GM18861 (cell line): ENCODE results near the gene LANCL1.

Source experiments
- ATAC-seq: cut with Tn5 transposase; IDR thresholded peaks from one replicate; pipeline ENCODE4 v1.9.1; 2021; ENCODE audit not compliant: unreplicated experiment

LANCL1 gene, protein sequence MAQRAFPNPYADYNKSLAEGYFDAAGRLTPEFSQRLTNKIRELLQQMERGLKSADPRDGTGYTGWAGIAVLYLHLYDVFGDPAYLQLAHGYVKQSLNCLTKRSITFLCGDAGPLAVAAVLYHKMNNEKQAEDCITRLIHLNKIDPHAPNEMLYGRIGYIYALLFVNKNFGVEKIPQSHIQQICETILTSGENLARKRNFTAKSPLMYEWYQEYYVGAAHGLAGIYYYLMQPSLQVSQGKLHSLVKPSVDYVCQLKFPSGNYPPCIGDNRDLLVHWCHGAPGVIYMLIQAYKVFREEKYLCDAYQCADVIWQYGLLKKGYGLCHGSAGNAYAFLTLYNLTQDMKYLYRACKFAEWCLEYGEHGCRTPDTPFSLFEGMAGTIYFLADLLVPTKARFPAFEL

DNA sequence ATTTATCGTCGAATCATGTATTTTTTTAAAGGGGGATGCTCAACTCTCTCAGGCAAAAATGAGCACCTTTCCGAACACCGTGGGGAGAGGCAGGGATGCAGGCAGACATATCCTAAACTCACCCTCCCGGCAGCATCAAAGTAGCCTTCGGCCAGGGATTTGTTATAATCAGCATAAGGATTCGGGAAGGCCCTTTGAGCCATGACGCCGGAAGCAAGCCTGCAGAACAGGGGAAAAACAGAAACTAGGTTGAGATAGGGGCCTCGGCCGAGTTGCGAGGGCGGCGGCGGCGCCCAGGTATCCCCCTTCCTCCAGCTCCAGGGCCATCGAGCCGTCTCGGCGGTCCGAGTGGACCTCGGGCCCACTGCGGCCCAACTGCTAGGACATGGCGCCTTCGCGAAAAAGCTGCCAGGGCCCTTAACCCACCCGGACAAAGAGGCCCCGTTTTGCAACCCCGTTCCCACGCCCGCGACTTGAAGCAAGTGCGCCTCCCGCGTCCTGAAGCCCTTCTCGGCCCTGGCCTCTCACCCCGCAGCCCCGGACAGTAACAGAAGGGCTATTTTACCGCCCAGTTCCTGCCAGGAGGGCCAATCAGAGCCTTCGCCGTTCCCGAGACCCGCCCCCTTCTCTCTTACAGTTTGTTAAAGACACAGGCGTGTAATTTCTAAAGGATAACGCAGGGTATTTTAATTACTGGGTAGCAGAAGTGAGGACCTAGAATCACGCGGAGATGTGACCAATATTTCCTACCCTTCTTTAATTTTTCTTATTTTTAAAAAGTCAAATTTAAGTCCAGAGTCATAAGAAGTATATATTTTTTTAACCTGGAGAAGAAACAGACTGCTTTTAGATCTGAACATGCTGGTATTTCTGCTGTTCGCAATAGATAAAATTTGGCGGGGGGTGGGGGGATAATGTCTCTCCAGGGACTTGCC, at the start of gene LANCL1:
LANCL1 (minus strand) TSS at position 566 of the 935 bp plus-strand sequence; CDS start at position 203, 363 bp downstream.
- ATAC-seq: peak; percentile 100

DNA sequence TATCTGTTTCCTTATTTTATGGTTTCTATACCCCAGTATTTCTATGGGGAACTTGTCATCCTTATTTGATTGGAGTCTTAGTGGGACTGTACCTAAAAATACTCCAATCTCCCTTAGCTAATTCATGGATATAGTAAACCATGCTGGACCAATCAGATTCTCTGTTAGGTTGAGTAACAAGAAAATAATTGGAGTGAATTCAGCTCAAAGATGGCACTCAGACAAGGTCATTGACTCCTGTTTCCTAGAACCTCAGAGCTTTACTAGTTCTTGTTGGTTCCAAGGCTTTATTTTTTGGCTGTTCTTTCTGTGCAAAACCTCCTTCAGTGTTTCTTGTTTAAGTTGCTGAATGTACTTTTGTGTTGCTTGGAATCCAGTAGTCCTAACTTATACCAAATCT, 48.0 kb upstream of the LANCL1 start:
- ATAC-seq: no peak

DNA sequence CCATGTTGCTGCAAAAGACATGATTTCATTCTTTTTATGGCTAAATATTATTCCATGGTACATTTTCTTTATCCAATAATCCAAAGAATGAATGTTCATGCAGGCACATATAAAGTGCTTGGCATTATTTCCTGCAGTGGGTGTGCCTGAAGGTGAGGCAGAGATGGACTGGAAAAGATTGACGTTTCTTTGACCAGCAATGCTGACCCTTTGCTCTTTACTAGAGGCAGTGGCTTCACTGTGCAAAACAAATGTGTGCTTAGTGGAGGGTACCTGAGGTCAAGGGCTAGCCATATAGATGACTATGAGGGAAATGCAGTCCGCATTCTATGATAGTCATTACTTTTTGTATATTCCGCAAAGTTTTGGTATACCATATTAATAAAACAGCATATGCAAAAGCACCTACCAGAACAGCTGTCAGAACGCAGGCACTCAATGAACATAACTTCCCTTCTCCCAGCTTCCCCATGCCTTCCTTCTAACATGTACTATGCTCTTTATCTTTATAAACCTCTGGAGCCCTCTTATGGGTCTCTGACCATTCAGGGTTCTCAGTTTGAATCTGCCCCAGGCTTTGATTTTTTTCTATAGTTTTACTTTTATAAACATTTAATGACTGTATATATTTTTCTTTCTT, 47.2 kb upstream of the LANCL1 start:
- no peak for ATAC-seq

DNA sequence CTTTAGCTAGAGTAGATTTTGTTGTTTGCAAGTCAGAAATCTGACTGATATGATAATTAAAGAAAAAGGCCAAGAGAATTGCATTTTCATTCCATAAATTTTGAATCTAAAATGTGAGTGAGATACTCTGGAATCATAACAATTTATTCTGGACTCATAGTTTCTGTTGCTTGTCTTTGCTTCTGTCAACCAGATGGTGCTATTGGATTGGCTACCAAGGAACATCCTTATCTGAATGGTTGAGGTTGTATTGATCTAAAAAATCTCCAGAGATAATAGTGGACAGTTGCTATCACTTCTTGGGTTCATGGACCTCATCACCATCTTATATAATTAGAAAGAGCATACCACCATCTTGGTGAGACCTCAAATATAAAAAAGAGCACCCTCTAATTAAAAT, 45.8 kb upstream of the LANCL1 start:
- no peak for ATAC-seq

DNA sequence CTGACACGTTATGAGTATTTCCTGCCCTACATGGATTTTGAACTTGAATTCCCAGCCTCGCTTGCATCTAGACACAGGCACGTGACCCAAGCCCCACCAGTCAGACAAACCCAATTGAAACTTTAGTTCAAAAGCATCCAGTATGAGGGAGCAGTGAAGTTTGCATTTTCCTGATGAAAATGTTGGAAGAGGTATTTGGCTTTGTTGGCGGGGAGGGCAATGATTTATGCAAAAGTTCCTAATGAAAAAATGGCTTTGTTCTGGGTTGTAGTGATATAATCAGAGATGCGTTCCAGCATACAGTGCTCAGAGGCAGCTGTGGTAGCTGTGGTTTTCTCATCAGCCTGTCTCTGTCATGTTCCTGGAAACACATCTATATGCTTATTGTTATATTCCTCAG, 43.0 kb upstream of the LANCL1 start:
- ATAC-seq: no peak

DNA sequence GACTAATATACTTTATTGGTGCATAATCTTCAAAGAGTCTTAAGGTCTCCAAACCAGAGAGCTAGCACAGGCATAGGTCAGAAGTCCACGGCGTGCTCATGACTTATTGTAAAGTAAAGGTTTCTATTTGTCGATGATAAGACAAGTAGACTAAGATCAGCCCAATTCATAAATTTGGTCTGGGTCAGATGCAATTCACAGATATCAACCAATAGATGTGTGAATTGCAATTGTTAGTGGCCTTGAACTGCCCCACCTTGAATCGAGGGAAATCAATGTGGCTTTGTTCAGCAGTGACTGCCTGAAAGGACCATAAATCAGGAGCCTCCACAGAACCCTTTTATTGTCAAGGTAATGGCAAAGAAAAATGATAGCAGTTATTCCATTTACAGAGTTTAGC, 40.7 kb upstream of the LANCL1 start:
- ATAC-seq: no peak

DNA sequence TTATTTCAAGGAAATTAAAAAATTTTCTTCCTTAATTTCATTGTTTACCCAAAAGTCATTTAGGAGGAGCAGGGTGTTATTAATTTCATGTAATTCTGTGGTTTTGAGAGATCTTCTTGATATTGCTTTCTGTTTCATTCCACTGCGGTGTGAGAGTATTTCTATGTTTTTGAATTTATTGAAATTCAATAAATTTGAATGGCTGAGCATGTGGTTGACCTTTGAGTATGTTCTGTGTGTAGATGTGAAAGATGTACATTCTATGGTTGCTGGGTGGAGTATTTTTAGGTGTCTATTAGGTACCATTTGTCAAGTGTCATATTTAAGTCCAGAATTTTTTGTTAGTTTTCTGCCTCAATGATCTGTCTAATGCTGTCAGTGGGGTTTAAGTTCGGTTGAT, 39.4 kb upstream of the LANCL1 start:
- ATAC-seq: no peak

DNA sequence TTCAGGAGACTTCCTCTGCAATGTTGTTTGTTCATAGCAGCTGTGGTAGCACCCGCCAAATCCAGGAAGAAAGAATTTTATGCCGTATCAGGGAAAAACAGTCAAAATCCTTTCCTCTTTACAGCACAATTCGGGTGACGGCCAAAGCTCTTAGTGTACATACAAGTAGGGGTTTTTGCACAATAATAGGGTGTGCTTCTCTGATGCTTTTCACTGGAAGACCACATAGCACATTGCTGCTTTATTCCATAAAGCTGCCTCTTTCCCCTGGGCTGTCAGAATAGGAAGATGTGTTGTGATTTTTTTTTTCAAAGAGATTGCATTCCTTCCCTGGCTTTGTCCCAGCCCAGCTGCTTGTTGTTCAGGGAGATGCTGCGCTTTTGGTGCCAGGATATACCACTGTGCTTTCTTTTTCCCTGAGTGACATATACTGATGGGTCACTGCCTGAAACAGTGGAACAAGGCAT, 27.2 kb upstream of the LANCL1 start:
- ATAC-seq: no peak

DNA sequence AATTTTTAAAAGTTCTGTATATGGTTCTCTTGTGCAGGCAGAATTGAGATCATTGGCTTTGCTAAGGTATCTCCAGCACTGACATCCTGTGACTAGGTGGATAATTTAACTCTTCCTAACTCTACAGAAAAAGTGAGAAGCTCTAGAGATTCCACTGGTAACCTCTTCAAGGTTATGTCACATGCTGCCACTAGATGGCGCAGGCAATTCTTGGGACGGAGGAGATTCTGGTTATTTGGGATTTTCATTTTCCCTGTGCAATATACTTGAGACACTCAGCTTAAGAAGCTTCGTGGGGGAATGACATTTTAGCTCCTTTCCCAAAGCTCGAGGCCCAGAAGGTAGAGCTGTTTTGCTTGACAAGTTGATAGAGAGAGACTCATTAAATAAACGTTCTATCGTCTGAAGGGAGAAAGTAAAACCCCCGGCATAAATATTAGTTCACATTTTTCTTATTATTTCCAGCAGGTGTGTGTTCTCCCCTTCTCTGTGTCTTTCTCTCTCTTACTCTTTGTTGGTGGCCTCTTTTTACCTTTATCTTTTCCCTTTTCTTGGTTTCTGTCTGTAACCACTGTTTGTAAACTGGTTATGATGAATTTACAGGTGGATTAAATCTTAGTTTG, 26.6 kb upstream of the LANCL1 start:
- peak; percentile 92 for ATAC-seq

DNA sequence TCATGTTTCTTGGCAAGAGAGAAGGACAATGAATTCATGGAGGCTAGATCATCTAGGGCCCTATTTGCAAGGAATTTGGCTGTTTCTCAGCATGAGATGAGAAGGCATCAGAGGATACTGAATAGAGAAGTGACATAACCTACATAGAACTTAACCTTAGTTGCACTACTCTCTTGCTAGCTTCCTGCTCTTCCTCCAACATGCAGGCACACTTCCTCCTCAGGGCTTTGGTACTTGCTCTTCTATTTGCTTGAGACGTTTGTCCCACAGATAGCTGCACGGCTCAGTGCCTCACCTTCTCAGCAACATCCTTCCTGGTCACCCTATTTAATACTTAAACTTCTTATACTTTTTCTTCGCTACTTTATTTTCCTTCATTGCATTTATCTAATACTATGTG, 20.0 kb upstream of the LANCL1 start:
- peak; percentile 77 for ATAC-seq

DNA sequence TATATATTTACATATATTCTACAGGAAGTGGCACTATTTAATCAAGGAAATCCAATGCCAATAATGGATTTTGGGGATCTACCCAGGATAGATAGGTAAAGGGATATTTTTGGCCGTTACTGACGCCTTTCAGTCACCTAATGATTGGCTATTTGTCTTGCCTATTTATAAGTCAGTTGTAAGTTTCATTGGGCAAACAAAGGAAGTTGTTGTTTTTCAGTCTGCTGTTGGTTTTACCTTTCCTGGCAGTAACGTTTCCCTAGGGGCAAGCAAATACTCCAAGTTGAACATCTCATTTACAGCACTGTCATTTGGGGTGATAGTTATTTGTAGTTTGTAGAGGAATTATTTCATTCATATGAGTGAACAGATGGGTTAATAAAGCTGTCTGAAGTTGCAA, 17.0 kb upstream of the LANCL1 start:
- ATAC-seq: peak; percentile 54

DNA sequence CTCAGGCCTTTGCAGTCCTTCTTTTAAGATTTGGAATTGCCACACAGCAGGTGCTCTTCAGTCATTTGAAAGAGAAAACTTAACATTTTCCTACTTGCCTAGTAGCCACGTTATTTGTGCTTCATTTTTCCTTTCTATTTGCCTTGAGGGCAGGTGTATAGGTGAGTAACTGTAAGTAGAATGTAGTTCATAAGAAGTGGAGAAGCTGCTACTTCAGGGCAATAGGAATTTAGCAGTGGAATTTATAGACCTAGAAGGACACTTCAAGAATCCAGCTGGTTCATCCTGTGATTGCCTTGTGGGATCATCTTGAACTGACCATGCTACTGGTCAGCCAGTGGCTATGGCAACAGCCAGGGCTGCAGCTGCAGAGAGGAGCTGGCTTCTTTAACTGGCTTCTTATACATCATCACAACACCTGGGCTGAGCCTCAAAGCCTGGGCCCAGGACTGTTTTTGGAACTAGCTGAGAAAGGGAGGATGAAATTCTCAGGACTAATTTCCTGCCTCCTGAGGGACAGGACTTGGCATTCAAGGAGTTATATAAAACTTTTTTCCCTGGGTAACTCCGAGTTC, 5.1 kb upstream of the LANCL1 start:
- no peak for ATAC-seq

DNA sequence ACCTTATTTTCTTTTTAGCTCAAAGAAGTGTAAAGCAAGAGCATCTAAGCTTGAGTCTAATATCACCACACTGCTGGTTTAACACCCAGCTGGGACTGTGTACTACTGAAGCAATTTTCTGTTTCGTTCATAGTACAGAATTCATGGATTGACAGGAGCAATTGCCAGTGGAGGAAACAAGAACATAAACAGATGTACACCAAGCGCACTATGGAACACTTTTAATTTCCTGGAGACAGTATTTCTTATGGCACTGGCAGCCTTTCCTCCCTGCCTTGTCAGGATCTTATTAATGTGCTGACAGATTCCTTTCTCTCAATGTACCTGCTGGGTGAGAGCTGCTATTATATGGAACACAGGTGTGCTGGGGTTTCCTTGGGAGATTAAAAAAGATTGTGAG, 4.2 kb upstream of the LANCL1 start:
- no peak for ATAC-seq

DNA sequence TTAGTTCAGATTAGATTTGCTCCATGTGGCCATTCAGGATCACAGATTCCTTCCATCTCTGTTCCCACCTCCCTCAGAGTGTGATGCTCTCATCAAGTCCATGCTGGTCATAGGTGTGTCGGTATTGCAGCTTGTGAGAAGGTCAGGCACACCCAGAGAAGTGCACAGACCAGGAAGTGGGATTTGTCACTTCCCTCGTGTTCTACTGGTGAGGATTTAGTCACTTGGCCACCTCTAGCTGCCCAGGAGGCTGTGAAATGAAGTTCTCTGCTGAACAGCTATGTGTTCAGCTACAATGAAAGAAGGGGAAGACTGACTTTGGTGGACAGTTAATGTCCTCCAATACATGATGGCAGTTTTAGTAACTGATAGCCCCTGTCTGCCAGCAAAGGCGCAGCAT, 3.5 kb upstream of the LANCL1 start:
- no peak for ATAC-seq

DNA sequence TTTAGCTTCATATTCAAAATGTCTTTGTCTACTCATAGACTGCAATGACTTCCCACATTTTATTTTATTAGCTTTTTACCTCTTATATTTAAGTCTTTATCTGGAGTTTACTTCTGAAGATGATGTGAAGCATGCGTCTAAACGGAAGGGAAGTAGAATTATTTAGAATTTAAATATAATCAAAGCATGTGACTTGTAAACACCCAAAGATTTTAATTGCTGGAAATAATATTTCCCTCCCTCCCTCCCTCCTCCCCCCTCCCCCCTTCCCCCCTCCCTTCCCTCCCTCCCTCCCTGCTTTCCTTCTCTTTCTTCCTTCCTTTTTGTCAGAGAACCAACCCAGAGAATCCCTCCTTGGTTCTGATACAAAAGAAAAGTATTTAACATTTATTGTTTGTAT, 2.1 kb upstream of the LANCL1 start:
- ATAC-seq: no peak

DNA sequence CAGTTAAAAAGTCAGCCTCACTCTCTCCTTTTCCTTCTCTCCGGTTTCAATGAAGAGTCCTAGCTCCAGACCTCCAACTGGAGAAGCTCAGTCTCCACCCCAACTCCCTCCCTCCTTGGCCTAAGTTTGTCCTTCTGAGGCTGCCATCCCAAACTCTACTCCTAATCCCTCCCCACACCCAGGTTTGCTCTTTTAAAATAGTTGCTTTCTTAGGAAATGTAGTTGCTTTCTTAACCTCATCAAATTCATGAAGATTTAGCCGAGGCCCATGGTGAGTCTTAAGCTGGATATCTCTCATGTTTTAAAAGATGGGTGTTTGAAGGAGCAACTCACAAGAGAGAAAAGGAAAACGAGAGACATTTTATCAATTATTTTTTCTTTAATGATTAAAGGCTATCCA, 937 bp upstream of the LANCL1 start:
- no peak for ATAC-seq

DNA sequence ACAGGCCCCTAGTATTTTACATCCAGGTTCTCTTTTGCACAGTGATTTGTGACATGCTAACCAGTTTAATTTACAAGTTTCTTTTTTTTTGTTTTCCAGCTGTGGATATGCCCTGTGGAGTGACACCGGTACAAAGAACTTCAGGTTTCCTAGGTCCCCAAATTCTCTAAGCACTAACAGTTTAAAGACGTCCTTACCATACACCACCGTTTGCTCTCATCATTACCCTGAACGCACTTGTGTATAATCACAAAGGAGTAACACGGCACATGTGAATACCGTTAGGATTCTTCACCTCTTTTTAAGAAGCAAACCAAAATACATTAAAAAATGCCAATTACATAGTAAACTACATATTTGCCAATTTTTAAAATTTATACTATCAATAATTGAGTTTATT, 853 bp downstream of the LANCL1 start:
- ATAC-seq: no peak

DNA sequence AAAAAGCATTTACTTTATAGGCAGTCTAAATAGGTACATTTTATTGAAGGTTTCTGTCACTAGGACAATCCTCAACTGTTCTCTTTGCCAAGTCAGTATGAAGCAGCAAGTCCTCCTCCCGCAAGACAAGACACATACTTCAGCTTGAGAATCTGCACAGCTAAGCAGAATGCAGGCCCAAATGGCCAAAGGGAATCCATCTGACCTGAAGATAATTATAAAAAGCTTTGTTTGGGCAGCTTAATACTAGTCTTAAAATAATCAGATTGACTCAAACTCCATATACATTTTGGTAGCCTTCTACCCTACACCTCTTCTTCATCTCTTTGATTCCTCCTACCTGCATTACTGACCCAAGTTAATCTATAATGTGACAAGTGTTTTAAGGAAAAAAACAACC, 1.8 kb downstream of the LANCL1 start:
- no peak for ATAC-seq

DNA sequence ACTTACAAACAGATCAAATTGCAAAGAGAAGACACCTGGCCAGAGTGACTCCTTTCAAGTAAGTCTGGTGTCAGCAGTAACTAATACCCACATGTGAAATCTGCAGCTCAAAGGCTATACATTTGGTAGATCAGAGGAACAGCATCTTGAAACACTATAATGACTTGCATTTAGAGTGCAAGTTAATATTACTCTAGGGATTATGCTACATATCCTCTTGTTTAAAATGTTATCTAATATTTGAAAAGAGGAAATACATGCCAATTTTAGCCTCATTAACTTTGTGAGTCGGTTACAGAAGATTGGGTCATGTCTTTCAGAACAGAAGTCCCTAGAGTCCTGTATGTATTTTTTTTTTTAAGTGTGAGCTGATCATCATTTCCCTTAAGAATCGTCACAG, 15.2 kb downstream of the LANCL1 start:
- peak; percentile 73 for ATAC-seq

DNA sequence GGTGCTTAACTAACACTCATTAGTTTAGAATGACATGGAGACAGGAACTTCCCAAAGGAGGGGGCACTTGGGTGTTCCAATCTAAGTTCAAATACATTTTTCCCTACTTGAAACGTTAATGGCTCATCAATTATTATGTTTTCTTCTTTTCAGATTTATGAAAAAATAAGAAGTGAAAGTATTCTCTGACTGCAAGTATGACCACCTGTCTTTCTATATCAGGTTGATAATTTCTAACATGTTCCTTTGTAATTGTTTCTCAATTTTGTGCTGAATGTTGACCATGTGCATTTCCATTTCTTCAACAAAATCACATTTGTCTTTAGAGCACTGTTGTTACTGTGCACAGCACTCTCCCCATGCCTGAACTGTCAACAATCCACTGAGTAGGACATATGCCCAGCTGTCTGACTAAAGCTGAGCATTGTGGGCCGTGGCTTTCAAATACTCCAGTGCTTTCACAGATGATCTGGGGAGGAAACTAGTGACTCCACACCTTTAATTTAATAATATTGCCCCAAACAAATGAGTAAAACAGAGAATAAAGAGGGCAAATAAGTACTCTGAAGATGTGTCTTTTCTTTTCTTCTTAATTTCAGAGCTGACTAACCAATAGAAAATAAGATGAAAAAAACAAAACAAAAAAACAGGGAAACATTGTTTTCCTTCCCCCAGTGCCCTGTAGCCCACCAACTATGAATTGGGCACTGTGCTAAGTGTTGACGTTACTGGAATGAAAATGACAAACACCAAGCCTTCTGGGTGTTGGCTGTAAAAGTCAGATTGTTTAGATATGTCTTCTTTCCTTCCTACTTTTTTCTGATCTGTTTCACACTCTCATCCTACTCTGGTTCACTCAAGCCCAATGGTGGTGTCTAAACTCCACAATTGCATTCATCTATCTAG, 16.0 kb downstream of the LANCL1 start:
- peak; percentile 45 for ATAC-seq
